CD14-positive monocyte (primary cell): ENCODE measurements around the gene DES. TPM values are rescaled to one million over a fixed set of nuclear protein-coding genes. Genes with fewer than 3 reads are reported as not detected.

Source experiments
- DNase-seq, 3 donors: peaks; one replicate each; pipeline ENCODE4 v3.0.0-alpha.2; 2011 to 2022
- H2AFZ ChIP-seq: 2 replicates; pipeline ENCODE4 v1.6.0; 2012; ENCODE audit warnings: mild to moderate bottlenecking, low read depth, low read length, inconsistent platforms; ENCODE audit not compliant: insufficient read depth, poor library complexity, severe bottlenecking
- H3K27ac ChIP-seq, 2 donors: 1 replicate in 1 of 2; 2 replicates in 1 of 2; pipeline ENCODE4 v1.5.1; 2012 to 2013; ENCODE audit warnings: low read length in 2 of 2, control low read depth in 1 of 2, inconsistent platforms in 1 of 2, low read depth in 1 of 2, mild to moderate bottlenecking in 1 of 2
- H3K27me3 ChIP-seq, 2 donors: one replicate each; pipeline versions ENCODE4 v1.6.0 to v1.6.1; 2011 to 2013; ENCODE audit warnings: low read length in 2 of 2; ENCODE audit not compliant: control insufficient read depth in 2 of 2, insufficient read depth in 2 of 2
- H3K36me3 ChIP-seq, 2 donors: replicated peaks in 1 of 2; 1 replicate in 1 of 2; 2 replicates in 1 of 2; pipeline versions ENCODE4 v1.5.1 to v1.6.1; 2012 to 2013; ENCODE audit warnings: low read length in 2 of 2, control low read depth in 1 of 2, inconsistent platforms in 1 of 2, mild to moderate bottlenecking in 1 of 2; ENCODE audit not compliant: insufficient read depth in 2 of 2, control insufficient read depth in 1 of 2
- H3K4me1 ChIP-seq, 2 donors: 1 replicate in 1 of 2; 2 replicates in 1 of 2; pipeline versions ENCODE4 v1.5.1 to v1.6.1; 2012 to 2013; ENCODE audit warnings: low read length in 2 of 2, control low read depth in 1 of 2, inconsistent platforms in 1 of 2, mild to moderate bottlenecking in 1 of 2, moderate library complexity in 1 of 2; ENCODE audit not compliant: insufficient read depth in 2 of 2, control insufficient read depth in 1 of 2
- H3K4me2 ChIP-seq: replicated peaks from 2 replicates; pipeline ENCODE3; 2012; ENCODE audit warnings: low read length, moderate library complexity, mild to moderate bottlenecking; ENCODE audit not compliant: poor library complexity, severe bottlenecking; ENCODE audit errors: extremely low read depth
- H3K4me3 ChIP-seq, 3 experiments: fragments of 200-600 bp in 1 of 3; sonication (generic) in 1 of 3; replicated peaks in 1 of 3; 1 replicate in 2 of 3; 2 replicates in 1 of 3; pipeline ENCODE4 v1.5.1; 2011 to 2013; ENCODE audit warnings: low read length in 3 of 3, mild to moderate bottlenecking in 3 of 3, control low read depth in 2 of 3, low read depth in 2 of 3, inconsistent platforms in 1 of 3, moderate library complexity in 1 of 3
- H3K79me2 ChIP-seq: 2 replicates; pipeline ENCODE4 v1.6.0; 2012; ENCODE audit warnings: mild to moderate bottlenecking, control low read depth, inconsistent platforms, low read length, moderate library complexity; ENCODE audit not compliant: insufficient read depth
- H3K9ac ChIP-seq: 2 replicates; pipeline ENCODE4 v1.6.0; 2017; ENCODE audit warnings: low read length, mild to moderate bottlenecking; ENCODE audit not compliant: insufficient read depth, poor library complexity, severe bottlenecking
- H3K9me3 ChIP-seq, 2 donors: replicated peaks in 1 of 2; 1 replicate in 1 of 2; 2 replicates in 1 of 2; pipeline versions ENCODE4 v1.5.1 to v1.6.1; 2012 to 2013; ENCODE audit warnings: low read length in 2 of 2, control low read depth in 1 of 2; ENCODE audit not compliant: control insufficient read depth in 1 of 2, insufficient read depth in 1 of 2
- H4K20me1 ChIP-seq: 2 replicates; pipeline ENCODE4 v1.6.0; 2012; ENCODE audit warnings: mild to moderate bottlenecking, low read length, control low read depth, moderate library complexity; ENCODE audit not compliant: insufficient read depth
- H3K27ac Mint-ChIP-seq, 7 donors: one replicate each; pipeline ENCODE4 v1.8.0; 2020; ENCODE audit warnings: mild to moderate bottlenecking in 7 of 7, mixed read lengths in 7 of 7, moderate library complexity in 6 of 7, inconsistent platforms in 2 of 7
- H3K27me3 Mint-ChIP-seq, 3 donors: one replicate each; pipeline ENCODE4 v1.8.0; 2021 to 2022; ENCODE audit warnings: low read depth in 3 of 3, mild to moderate bottlenecking in 3 of 3, mixed read lengths in 3 of 3, moderate library complexity in 3 of 3, inconsistent platforms in 1 of 3
- H3K36me3 Mint-ChIP-seq, 2 donors: one replicate each; pipeline ENCODE4 v1.8.0; 2020; ENCODE audit warnings: mixed read lengths in 2 of 2, inconsistent platforms in 1 of 2, mild to moderate bottlenecking in 1 of 2
- H3K4me1 Mint-ChIP-seq: one replicate; pipeline ENCODE4 v1.8.0; 2020; ENCODE audit warnings: mild to moderate bottlenecking, mixed read lengths
- H3K4me3 Mint-ChIP-seq, 2 donors: one replicate each; pipeline ENCODE4 v1.8.0; 2020; ENCODE audit warnings: mild to moderate bottlenecking in 2 of 2, mixed read lengths in 2 of 2, moderate library complexity in 1 of 2
- H3K9me3 Mint-ChIP-seq, 7 donors: one replicate each; pipeline ENCODE4 v1.8.0; 2020 to 2022; ENCODE audit warnings: mixed read lengths in 7 of 7, mild to moderate bottlenecking in 6 of 7, moderate library complexity in 6 of 7, inconsistent platforms in 2 of 7
- CTCF ChIP-seq: fragments of 200-600 bp; IDR thresholded peaks from one replicate; pipeline ENCODE4 v1.8.0; 2022; ENCODE audit warnings: antibody characterized with exemption, mild to moderate bottlenecking
- WGBS: methylation state at CpG from one replicate; pipeline ENCODE4 v1.1.5; 2013; ENCODE audit warnings: missing lambda C conversion rate; ENCODE audit not compliant: insufficient coverage; 5-methylcytosine and 5-hydroxymethylcytosine counted together
- intact Hi-C, 2 donors: fragments of 100-400 bp; cut with micrococcal nuclease; formaldehyde crosslinking; loops; one replicate each; pipeline versions ENCODE4 v1.15.0 to v1.15.1; 2023
- polyA plus RNA-seq, 3 donors: library from polyadenylated mRNA; depleted of rRNA in 1 of 3; unstranded in 2 of 3; stranded (reverse) in 1 of 3; fragments of 300-500 nt in 2 of 3; fragments of >200 nt in 1 of 3; fragmentation: Illumina TruSeq in 2 of 3; gene quantifications; 1 replicate in 2 of 3; 2 replicates in 1 of 3; pipeline ENCODE4 v1.2.3, GENCODE V29; 2012 to 2021

DES gene
- polyA plus RNA-seq, 3 donors, result 2.4 to 4.0 (median 2.4) TPM

- Histone ChIP-seq H3K9me3 (no peaks in the 10 kb centered on the region), H3K27ac (no peak overlapping the region), H3K4me1 (peaks cover 14 to 19% of the 10 kb centered on the region in 2 donors), H3K4me2 (no peak overlapping the region), H3K4me3 (no peak overlapping the region), H3K36me3 (peaks cover 50 to 54% of the 10 kb centered on the region in 2 donors), H2AFZ (no peak overlapping the region), H3K9ac (no peak overlapping the region), H3K27me3 (peaks cover 0 to 3% of the 10 kb centered on the region in 2 donors), H4K20me1 (no peaks in the 10 kb centered on the region), H3K79me2 (no peaks in the 10 kb centered on the region)
- H3K4me3 Mint-ChIP-seq, result no peak overlapping the region
- H3K9me3 Mint-ChIP-seq, result peaks cover 0 to 3% (median 0%) of the 10 kb centered on the region in 7 donors
- 97% methylated on average over 8 of the region's 19 CpGs for WGBS
- peaks cover 0 to 9% (median 2%) of the 10 kb centered on the region in 3 donors for H3K27me3 Mint-ChIP-seq
- peaks cover 21% of the 10 kb centered on the region for H3K4me1 Mint-ChIP-seq
- no peak for DNase-seq
- TF ChIP-seq CTCF, result no peak
- H3K36me3 Mint-ChIP-seq, result peaks cover 52 to 53% of the 10 kb centered on the region in 2 donors
- intact Hi-C loops, result loop anchor here (2.0 to 5.0 kb wide), 6 partner anchors 89 to 224 kb away; partner anchors contain the start of genes DNAJB2 (in 2 of the 2), GMPPA (in 2 of the 2), CHPF (in 1 of the 2) and NHEJ1 (in 1 of the 2)
- H3K27ac Mint-ChIP-seq, result no peak overlapping the region
Observed at GRCh38 chr2:219385958-219386520, 32.1 kb upstream of the DES start.

GRCh38 chr2:219386532-219387280, 31.5 kb upstream of the DES start:
- Histone ChIP-seq H3K9ac (peak overlapping the region; percentile 86), H3K27ac (peak overlapping the region; percentile 89), H3K9me3 (no peaks in the 10 kb centered on the region), H3K4me1 (peaks cover 14 to 19% of the 10 kb centered on the region in 2 donors), H3K4me3 (peak overlapping the region; percentile 74 to 97 (median 90)), H3K27me3 (peaks cover 0 to 6% of the 10 kb centered on the region in 2 donors), H3K36me3 (peaks cover 44 to 47% of the 10 kb centered on the region in 2 donors), H3K79me2 (no peaks in the 10 kb centered on the region), H2AFZ (peak overlapping the region; percentile 86), H4K20me1 (no peaks in the 10 kb centered on the region), H3K4me2 (peak overlapping the region; percentile 93)
- peaks cover 21% of the 10 kb centered on the region for H3K4me1 Mint-ChIP-seq
- DNase-seq, result peak in 1 of 3 donors; percentile 18
- intact Hi-C loops, result loop anchor here (2.0 to 5.0 kb wide), 6 partner anchors 89 to 224 kb away; partner anchors contain the start of genes DNAJB2 (in 2 of the 2), GMPPA (in 2 of the 2), CHPF (in 1 of the 2) and NHEJ1 (in 1 of the 2)
- peaks cover 2 to 9% (median 2%) of the 10 kb centered on the region in 3 donors for H3K27me3 Mint-ChIP-seq
- H3K36me3 Mint-ChIP-seq, result peaks cover 45 to 47% of the 10 kb centered on the region in 2 donors
- peak overlapping the region; percentile 95 to 97 (median 96) for H3K27ac Mint-ChIP-seq
- no peak for TF ChIP-seq CTCF
- 60% methylated on average over 6 of the region's 19 CpGs for WGBS
- H3K9me3 Mint-ChIP-seq, result peaks cover 0 to 3% (median 0%) of the 10 kb centered on the region in 7 donors
- peak overlapping the region; percentile 94 to 97 for H3K4me3 Mint-ChIP-seq
